Midbrain (tissue), 1 donor: ENCODE data around the gene STRBP.

ENCODE experiments used
- DNase-seq: peaks from one replicate; lab custom pipeline; 2025; lab: John Stamatoyannopoulos, UW

Gene STRBP

GRCh38 chr9:123131258-123131657 lies 137.1 kb downstream of the STRBP start:
- DNase-seq = no peak

- DNase-seq = no peak
Observed at GRCh38 chr9:123129423-123129822, 139.0 kb downstream of the STRBP start.

- DNase-seq = no peak
Observed at GRCh38 chr9:123128591-123128990, 139.8 kb downstream of the STRBP start.

- no peak for DNase-seq
Observed at GRCh38 chr9:123127512-123128075, 140.8 kb downstream of the STRBP start.

GRCh38 chr9:123121457-123121856 lies 146.9 kb downstream of the STRBP start:
- DNase-seq = no peak

GRCh38 chr9:123120953-123121352 lies 147.4 kb downstream of the STRBP start:
- no peak for DNase-seq

GRCh38 chr9:123120131-123120530 lies 148.3 kb downstream of the STRBP start:
- no peak for DNase-seq

- DNase-seq = no peak
Observed at GRCh38 chr9:123119566-123119965, 148.8 kb downstream of the STRBP start.

GRCh38 chr9:123116036-123116435 lies 152.3 kb downstream of the STRBP start:
- DNase-seq = no peak

- no peak for DNase-seq
Observed at GRCh38 chr9:123115146-123115913, 153.1 kb downstream of the STRBP start.

- no peak for DNase-seq
Observed at GRCh38 chr9:123113185-123113584, 155.2 kb downstream of the STRBP start.

GRCh38 chr9:123112015-123112975 lies 156.1 kb downstream of the STRBP start:
- no peak for DNase-seq

- DNase-seq = no peak
Observed at GRCh38 chr9:123111427-123112014, 156.9 kb downstream of the STRBP start.

- no peak for DNase-seq
Observed at GRCh38 chr9:123109540-123110279, 158.7 kb downstream of the STRBP start.

GRCh38 chr9:123108976-123109375 lies 159.4 kb downstream of the STRBP start:
- no peak for DNase-seq

- DNase-seq = no peak
Observed at GRCh38 chr9:123107639-123108285, 160.6 kb downstream of the STRBP start.

- DNase-seq = no peak
Observed at GRCh38 chr9:123105490-123105889, 162.9 kb downstream of the STRBP start.

- no peak for DNase-seq
Observed at GRCh38 chr9:123104807-123105206, 163.6 kb downstream of the STRBP start.

GRCh38 chr9:123102375-123103113 lies 165.8 kb downstream of the STRBP start:
- DNase-seq = no peak

- DNase-seq = no peak
Observed at GRCh38 chr9:123099548-123099947, 168.8 kb downstream of the STRBP start.
